Putamen (tissue), 1 donor: ENCODE data around the gene CTPS2.

ENCODE experiments used
- DNase-seq: peaks from one replicate; pipeline ENCODE4 v3.0.0-alpha.2; 2016; ENCODE audit warnings: low spot score

Gene CTPS2

GRCh38 chrX:16714504-16714903 lies 2.0 kb upstream of the CTPS2 start:
- DNase-seq: no peak

DNA sequence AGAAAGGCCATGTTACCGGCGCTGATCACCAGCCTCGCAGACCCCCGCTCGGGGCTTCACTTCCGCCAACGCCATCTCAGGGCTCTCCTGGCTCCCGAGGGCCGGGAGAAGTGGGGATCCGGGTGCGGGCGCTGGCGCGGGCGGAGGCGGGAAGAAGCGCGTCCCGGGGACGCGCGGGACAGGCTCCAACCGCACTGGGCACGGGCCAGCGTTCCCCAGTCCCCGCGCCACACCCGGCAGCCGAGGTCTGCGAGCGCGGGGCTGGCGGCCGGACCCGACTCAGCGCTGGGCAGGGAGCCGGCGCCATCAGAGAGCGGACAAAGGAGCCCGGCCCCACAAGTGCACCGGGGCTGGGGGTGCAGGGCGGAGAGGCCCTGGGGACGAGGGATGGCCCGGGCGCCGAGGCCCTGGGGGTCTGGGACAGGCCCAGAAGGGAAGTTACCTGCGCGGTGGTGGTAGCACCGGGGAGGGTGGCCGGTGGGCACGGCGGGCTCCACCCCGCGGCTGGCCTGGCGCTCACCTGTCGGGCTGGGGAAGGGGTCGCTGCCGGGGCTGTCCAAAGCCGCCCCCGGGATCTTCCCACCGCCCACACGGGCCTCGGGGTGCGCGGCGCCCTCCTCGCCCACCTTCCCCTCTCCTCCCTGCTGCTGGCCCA lies 449 bp downstream of the CTPS2 start:
- DNase-seq: no peak

DNA sequence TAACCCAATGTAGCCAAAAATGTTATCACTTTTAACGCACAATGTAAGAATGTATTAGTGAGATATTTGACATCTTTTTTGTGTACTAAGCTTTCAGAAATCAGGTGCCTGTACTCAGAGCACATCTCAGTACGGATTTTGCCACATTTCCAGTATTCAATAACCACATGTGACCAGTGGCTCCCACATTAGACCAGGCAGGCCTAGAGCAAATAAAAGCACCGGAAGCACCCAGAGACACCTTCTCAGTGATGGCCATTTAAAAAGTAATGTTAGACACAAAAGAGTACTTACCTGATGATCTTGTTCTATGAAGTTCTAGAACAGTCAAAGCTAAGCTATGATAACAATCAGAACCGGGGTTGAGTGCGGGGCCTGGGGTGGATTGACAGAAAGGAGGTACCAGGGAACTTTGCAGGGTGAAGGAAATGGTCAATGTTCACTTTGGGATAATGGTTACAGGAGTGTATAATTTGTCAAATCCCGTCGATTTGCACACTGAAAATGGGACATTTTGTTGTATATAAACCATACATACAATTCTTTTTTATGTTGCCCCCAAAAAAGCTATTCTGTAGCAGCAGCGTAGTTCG lies 1.2 kb downstream of the CTPS2 start:
- DNase-seq: no peak

- no peak for DNase-seq
Measured at GRCh38 chrX:16708016-16708415, 4.5 kb downstream of the CTPS2 start.

- DNase-seq: no peak
Measured at GRCh38 chrX:16705370-16705769, 7.1 kb downstream of the CTPS2 start.

GRCh38 chrX:16702700-16703599 lies 9.5 kb downstream of the CTPS2 start:
- no peak for DNase-seq

DNA sequence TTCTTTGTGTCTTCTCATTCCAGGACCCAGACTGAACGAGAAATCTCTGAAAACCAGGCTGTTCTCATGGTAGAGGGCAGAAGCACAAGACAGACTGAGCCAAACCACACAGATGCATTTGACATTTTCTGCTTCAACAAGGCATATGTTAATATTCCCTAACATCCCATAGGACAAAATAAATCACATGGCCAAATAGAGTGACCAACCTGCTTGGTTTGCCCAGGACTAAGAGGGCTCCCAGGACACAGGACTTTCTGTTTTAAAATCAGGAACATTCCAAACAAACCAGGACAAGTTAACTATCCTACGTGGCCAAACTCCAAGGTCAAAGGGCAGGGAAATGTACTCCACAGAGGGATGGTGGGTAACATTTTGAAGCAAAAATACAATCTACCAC lies 11.7 kb downstream of the CTPS2 start:
- no peak for DNase-seq

- no peak for DNase-seq
Measured at GRCh38 chrX:16699389-16699788, 13.1 kb downstream of the CTPS2 start.

DNA sequence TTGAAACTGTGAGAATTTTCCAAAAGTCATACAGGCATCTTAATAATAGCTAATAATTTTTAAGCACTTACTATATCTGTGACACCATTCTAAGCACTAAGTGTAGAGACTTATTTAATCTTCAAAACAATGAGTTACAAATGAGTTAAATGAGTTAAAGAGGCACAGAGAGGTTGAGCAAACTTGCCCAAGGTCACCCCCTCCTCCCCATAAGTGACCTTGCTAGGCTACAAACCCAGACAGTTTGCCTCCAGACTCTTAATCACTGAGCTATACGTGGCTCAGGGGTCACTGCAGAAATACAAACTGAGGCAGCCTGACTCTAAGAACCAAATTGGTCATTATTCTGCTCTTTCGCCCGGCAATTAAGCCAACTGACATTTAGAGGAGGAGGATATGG lies 15.5 kb downstream of the CTPS2 start:
- DNase-seq: no peak

GRCh38 chrX:16695079-16695676 lies 17.3 kb downstream of the CTPS2 start:
- DNase-seq: no peak

DNA sequence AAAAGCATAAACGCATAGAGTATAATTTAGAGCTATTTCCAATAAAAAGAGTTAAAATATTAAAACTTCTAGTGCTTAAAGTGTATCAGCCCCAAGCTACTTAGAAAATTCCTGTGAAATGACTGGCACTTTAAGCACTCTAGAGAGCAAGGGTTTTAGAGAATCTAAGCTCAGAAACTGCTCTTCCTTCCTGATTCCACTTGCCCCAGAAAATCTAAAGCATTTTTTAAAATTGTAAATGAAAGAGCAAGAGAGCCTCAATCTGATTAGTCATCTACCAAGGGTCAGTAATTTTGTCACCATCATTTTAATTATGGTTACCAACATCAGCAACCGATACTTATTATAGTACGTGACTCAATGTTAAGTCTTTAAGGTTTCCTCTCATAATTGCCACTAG lies 25.0 kb downstream of the CTPS2 start:
- no peak for DNase-seq

GRCh38 chrX:16683007-16683664 lies 29.3 kb downstream of the CTPS2 start:
- DNase-seq: no peak

DNA sequence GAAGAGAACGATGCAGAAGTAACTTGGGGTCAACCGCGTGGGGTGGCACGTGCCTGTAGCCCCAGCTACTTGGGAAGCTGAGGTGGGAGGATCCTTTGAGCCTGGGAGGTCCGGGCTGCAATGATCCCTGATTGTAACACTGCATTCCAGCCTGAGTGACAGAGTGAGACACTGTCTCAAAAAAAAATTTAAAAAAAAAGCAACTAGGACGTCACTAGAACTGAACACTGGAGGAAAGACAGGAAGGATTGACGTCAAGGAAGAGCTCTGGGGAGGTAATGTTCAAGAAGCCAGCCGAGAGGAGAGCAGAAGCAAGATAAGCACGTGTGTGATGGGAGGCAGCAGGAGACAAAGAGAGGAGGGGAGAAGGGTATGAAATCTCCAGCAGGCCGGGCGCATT lies 33.8 kb downstream of the CTPS2 start:
- no peak for DNase-seq

- DNase-seq: peak; percentile 49
Measured at GRCh38 chrX:16671005-16671404, 41.5 kb downstream of the CTPS2 start.

- peak; percentile 21 for DNase-seq
Measured at GRCh38 chrX:16666541-16666940, 45.9 kb downstream of the CTPS2 start.

DNA sequence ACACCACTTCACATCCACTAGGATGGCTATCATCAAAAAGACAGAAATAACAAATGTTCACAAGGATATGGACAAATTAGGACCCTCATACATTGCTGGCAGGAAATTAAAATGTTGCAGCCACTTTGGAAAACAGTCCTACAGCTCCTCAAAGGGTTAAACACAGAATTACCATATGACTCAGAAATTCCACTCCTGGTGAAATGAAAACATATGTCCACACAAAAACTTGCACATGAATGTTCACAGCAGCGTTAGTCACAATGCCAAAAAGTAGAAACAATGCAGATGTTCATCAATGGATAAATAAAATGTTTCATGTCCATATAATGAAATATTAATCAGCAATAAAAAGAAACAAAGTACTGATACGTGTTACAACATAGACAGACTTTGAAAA lies 47.4 kb downstream of the CTPS2 start:
- DNase-seq: no peak

- no peak for DNase-seq
Measured at GRCh38 chrX:16664626-16665025, 47.8 kb downstream of the CTPS2 start.

GRCh38 chrX:16664074-16664473 lies 48.4 kb downstream of the CTPS2 start:
- no peak for DNase-seq

- DNase-seq: no peak
Measured at GRCh38 chrX:16662402-16662801, 50.1 kb downstream of the CTPS2 start.

GRCh38 chrX:16661495-16661894 lies 51.0 kb downstream of the CTPS2 start:
- DNase-seq: no peak

- no peak for DNase-seq
Measured at GRCh38 chrX:16659321-16659720, 53.1 kb downstream of the CTPS2 start.

DNA sequence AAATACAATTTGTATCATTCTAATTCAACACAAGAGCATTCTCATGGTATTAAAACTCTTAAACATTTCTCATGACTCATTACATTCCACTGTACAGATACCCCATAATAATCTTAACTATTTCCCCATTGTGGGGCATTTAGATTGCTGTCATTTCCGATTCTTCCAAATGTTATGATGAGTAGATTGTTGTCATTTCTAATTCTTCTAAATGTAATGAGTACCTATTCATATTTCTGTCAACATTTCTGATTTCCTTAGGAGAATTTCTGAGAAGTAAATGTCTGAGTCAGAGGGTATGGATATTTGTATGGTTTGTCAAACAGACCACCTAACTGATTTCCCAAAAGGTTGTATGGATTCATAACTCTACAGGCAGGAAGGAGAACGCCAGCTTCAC lies 54.2 kb downstream of the CTPS2 start:
- no peak for DNase-seq
